ENCODE measurements around the gene EPHA3. TPM values are rescaled to one million over a fixed set of nuclear protein-coding genes. Genes with fewer than 3 reads are reported as not detected.
"Not testable (repeated sequence)": the region's sequence is repeated elsewhere in the genome, so short reads cannot be mapped to it uniquely, and the experiment has no call there.

Gene EPHA3
- total RNA-seq, 4 donors from 2014 or later, result 0.36 to 1.8 (median 0.90) TPM

DNA sequence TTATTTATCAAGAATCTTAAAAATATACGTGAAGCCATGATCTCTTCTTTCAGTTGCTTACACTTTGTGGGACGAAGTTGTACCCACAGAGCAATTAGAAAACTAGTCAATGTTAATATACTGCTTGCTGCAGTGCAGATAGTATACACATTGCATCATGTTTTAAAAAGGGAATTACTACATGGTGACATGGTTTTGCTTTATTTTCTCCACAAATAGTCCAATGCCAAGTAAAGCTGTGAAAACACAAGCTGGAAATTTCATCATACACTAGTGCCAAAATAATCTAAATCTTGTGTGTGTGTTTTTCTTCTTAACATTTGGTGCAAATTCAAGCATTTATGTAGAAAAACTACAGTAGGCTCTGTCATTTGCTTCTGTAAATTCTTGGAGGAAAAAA, 233.0 kb downstream of the EPHA3 start:
- Histone ChIP-seq H3K9me3 (no peaks in the 10 kb centered on the region), H3K36me3 (no peaks in the 10 kb centered on the region), H3K27me3 (no peaks in the 10 kb centered on the region), H3K4me3 (no peak overlapping the region), H3K27ac (no peak overlapping the region), H3K4me1 (no peaks in the 10 kb centered on the region)
- intact Hi-C loops (cut with DNase I; ENCODE audit: low total_unique reads), result no loop called here
- DNase-seq, result no peak
- in situ Hi-C loops (cut with MboI; ENCODE audit: low sequenced_read_pairs in 4 of 4), result no loop called here
- no peak for ATAC-seq
- TF ChIP-seq, protein P1, sequence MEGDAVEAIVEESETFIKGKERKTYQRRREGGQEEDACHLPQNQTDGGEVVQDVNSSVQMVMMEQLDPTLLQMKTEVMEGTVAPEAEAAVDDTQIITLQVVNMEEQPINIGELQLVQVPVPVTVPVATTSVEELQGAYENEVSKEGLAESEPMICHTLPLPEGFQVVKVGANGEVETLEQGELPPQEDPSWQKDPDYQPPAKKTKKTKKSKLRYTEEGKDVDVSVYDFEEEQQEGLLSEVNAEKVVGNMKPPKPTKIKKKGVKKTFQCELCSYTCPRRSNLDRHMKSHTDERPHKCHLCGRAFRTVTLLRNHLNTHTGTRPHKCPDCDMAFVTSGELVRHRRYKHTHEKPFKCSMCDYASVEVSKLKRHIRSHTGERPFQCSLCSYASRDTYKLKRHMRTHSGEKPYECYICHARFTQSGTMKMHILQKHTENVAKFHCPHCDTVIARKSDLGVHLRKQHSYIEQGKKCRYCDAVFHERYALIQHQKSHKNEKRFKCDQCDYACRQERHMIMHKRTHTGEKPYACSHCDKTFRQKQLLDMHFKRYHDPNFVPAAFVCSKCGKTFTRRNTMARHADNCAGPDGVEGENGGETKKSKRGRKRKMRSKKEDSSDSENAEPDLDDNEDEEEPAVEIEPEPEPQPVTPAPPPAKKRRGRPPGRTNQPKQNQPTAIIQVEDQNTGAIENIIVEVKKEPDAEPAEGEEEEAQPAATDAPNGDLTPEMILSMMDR (IDR thresholded peaks at IDR 0.05 in 4 of 5, conservative IDR thresholded peaks at IDR 0.05 in 1 of 5), result no peak
- no peak for TF ChIP-seq POLR2A (IDR thresholded peaks at IDR 0.05)

DNA sequence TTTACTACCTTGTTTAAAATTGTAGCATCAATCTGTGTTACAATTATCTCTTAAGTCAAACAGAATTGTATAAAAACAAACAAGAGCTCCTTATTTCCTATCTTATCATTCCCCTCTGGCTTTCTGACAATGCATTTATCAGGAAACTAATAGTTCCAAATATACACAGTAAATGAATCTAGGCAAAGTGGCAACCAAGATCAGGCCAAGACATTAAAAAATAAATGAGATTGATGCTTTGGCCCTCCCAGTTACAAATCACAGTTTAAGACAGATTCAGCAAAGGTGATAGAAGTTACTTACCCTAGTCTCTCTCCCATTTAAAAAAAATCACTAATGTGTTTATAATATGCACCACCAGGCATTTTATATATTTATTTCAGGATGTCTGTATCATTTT, 236.7 kb downstream of the EPHA3 start:
- intact Hi-C loops (cut with DNase I; ENCODE audit: low total_unique reads), result no loop called here
- Histone ChIP-seq H3K27me3 (no peaks in the 10 kb centered on the region), H3K9me3 (no peaks in the 10 kb centered on the region), H3K4me1 (no peaks in the 10 kb centered on the region), H3K4me3 (no peak overlapping the region), H3K27ac (no peak overlapping the region), H3K36me3 (no peaks in the 10 kb centered on the region)
- TF ChIP-seq, protein P1 (IDR thresholded peaks at IDR 0.05 in 4 of 5, conservative IDR thresholded peaks at IDR 0.05 in 1 of 5), result no peak
- TF ChIP-seq POLR2A (IDR thresholded peaks at IDR 0.05), result no peak
- in situ Hi-C loops (cut with MboI; ENCODE audit: low sequenced_read_pairs in 4 of 4), result no loop called here
- ATAC-seq, result no peak
- DNase-seq, result no peak

DNA sequence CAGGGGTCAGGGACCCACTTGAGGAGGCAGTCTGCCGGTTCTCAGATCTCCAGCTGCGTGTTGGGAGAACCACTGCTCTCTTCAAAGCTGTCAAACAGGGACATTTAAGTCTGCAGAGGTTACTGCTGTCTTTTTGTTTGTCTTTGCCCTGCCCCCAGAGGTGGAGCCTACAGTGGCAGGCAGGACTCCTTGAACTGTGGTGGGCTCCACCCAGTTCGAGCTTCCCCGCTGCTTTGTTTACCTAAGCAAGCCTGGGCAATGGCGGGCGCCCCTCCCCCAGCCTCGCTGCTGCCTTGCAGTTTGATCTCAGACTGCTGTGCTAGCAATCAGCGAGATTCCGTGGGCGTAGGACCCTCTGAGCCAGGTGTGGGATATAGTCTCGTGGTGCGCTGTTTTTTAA, 243.5 kb downstream of the EPHA3 start:
- ATAC-seq; H3K4me3 ChIP-seq; in situ Hi-C loops (cut with MboI; ENCODE audit: low sequenced_read_pairs in 4 of 4); H3K27me3 ChIP-seq; intact Hi-C loops (cut with DNase I; ENCODE audit: low total_unique reads); H3K9me3 ChIP-seq; H3K4me1 ChIP-seq; H3K27ac ChIP-seq; DNase-seq; H3K36me3 ChIP-seq: not testable (repeated sequence)

DNA sequence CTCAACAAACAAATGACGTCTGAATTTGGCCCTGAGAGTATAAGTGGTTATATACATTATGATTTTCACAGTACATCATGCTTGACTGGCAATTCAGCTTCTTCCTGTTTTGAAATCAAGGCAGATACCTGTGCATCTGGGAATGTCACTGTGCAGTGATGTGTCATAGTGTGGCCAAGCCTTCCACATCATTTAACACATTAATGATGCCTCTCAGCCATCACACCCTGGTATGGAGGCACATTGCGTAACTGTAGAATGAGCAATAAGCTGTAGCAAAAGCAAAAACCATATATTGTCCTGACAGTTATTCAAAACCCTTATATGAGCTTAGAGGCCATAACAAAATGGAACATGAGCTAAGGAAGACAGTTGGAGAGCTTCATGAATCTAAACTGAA, 246.0 kb downstream of the EPHA3 start:
- in situ Hi-C loops (cut with MboI; ENCODE audit: low sequenced_read_pairs in 4 of 4) (no loop called here), intact Hi-C loops (cut with DNase I; ENCODE audit: low total_unique reads) (no loop called here)
- no peaks in the 10 kb centered on the region for H3K27me3 ChIP-seq

DNA sequence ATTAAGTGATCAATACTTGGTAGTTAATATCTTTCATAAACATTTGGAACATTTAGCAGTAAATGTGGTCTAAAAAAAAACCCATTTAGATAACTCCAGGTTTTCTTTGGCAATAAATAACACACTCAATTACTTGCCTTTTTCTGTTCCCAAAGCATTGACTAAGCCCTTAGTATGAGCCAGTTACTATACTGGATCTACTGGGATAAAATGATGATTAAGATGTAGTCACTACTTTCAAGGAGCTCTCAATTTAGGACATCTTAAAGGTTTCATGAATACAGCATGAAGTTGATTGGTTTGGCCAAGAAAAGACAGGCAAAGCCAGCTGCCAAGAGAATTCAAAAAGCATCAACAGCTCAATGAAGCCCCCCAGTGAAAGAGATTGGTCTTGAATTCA, 250.9 kb downstream of the EPHA3 start:
- no peak overlapping the region for H3K27ac ChIP-seq
- no peaks in the 10 kb centered on the region for H3K9me3 ChIP-seq
- H3K27me3 ChIP-seq, result no peaks in the 10 kb centered on the region
- H3K36me3 ChIP-seq, result no peaks in the 10 kb centered on the region
- in situ Hi-C loops (cut with MboI; ENCODE audit: low sequenced_read_pairs in 4 of 4), result no loop called here
- intact Hi-C loops (cut with DNase I; ENCODE audit: low total_unique reads), result no loop called here
- TF ChIP-seq, protein P1 (IDR thresholded peaks at IDR 0.05 in 4 of 5, conservative IDR thresholded peaks at IDR 0.05 in 1 of 5), result no peak
- no peak for TF ChIP-seq POLR2A (IDR thresholded peaks at IDR 0.05)
- ATAC-seq, result no peak
- no peak overlapping the region for H3K4me3 ChIP-seq
- no peaks in the 10 kb centered on the region for H3K4me1 ChIP-seq
- no peak for DNase-seq

More for the DNA sequence above, 246.0 kb downstream of the EPHA3 start:
- Histone ChIP-seq H3K27ac (no peak overlapping the region), H3K4me3 (no peak overlapping the region), H3K4me1 (no peaks in the 10 kb centered on the region), H3K36me3 (no peaks in the 10 kb centered on the region), H3K9me3 (no peaks in the 10 kb centered on the region)
- no peak for DNase-seq
- TF ChIP-seq POLR2A (IDR thresholded peaks at IDR 0.05), result no peak
- TF ChIP-seq, protein P1 (IDR thresholded peaks at IDR 0.05 in 4 of 5, conservative IDR thresholded peaks at IDR 0.05 in 1 of 5), result no peak
- no peak for ATAC-seq

Measured in gastrocnemius medialis (tissue), 4 donors.